Measurements from ENCODE around the gene KCNQ1. TPM values are rescaled to one million over a fixed set of nuclear protein-coding genes. Genes with fewer than 3 reads are reported as not detected.

Gene KCNQ1
- total and polyA plus RNA-seq, 12 donors: 11.0 to 447 (median 320) TPM

DNA sequence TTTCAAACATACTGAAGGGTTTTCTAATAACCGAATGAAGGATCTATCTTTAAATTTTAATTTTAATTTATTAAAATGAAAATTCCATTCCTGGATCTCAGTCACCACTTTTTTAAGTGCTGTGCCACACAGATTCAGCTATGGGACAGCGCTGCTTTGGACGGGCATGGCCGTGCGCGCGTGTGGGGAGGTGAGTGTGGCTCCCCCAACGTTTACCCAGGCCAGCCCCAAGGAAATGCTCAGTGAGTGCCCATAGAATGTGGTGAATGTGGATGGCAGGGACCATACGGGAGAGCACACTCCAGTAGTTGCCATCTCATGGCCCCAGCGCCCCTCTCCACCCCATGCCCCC is 343.0 kb downstream of the KCNQ1 start:
- Histone ChIP-seq H3K27ac (no peak overlapping the region), H3K27me3 (no peaks in the 10 kb centered on the region), H3K9me3 (replicated peaks in 1 of 3) (no peaks in the 10 kb centered on the region), H3K4me3 (no peak overlapping the region), H3K4me1 (replicated peaks in 1 of 2) (no peaks in the 10 kb centered on the region), H3K36me3 (replicated peaks in 1 of 2) (no peaks in the 10 kb centered on the region)
- 88 to 95% (median 94%) methylated on average over 9 to 10 of the region's 10 CpGs for WGBS, 4 donors
- intact Hi-C loops (cut with DNase I): no loop called here
- TF ChIP-seq, protein P1, sequence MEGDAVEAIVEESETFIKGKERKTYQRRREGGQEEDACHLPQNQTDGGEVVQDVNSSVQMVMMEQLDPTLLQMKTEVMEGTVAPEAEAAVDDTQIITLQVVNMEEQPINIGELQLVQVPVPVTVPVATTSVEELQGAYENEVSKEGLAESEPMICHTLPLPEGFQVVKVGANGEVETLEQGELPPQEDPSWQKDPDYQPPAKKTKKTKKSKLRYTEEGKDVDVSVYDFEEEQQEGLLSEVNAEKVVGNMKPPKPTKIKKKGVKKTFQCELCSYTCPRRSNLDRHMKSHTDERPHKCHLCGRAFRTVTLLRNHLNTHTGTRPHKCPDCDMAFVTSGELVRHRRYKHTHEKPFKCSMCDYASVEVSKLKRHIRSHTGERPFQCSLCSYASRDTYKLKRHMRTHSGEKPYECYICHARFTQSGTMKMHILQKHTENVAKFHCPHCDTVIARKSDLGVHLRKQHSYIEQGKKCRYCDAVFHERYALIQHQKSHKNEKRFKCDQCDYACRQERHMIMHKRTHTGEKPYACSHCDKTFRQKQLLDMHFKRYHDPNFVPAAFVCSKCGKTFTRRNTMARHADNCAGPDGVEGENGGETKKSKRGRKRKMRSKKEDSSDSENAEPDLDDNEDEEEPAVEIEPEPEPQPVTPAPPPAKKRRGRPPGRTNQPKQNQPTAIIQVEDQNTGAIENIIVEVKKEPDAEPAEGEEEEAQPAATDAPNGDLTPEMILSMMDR (IDR thresholded peaks at IDR 0.05): no peak
- no peak for TF ChIP-seq POLR2A (IDR thresholded peaks at IDR 0.05)
- DNase-seq: peak in 1 of 7 donors; percentile 2

DNA sequence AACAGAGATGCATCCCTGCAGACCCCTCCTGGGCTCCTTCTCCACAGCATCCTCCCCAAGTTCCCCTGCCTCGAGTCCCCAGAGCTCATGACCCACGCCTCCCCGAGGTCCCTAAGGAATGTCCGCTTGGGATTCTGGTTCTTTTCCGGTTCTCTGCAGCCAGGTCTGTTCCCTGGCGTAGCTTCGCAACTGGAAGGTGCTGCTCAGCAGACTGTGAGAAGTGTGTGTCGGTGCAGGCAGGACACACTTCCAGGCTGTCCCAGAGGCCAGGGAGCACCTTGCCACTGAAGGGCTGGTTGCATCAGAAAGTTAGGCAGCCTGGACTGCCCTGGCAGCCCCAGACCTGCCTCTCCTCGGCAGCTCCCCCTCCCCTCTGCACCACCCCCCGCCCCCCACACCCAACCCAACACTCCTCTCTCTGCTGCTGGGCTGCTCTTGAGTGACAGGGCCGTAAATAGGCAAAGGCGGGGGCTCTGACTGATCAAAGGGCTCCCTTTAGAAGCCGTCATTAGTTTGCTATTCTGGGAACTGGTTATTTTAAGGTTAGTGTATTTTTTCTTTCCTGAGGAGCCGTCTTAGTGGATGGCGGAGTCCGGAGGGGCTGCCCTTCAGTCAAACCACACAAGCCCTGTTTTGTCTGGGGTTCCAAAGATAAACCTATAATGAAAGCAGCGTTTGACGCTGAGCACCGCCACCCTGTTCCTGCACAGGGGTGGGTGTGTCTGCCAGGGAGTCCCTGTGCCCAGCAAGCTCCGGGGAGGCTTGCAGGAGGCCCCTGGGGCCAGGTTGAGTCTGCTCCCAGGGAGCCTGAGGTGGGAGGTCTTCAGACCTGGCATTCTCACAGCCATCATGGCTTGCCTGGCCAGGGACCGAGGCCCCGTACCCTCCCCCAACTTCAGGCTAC is 343.6 kb downstream of the KCNQ1 start:
- Histone ChIP-seq H3K27ac (no peak overlapping the region), H3K4me3 (no peak overlapping the region), H3K9me3 (replicated peaks in 1 of 3) (no peaks in the 10 kb centered on the region), H3K27me3 (no peaks in the 10 kb centered on the region), H3K4me1 (replicated peaks in 1 of 2) (no peaks in the 10 kb centered on the region), H3K36me3 (replicated peaks in 1 of 2) (no peaks in the 10 kb centered on the region)
- intact Hi-C loops (cut with DNase I): no loop called here
- 75 to 80% (median 80%) methylated on average over 18 to 22 of the region's 22 CpGs for WGBS, 4 donors
- TF ChIP-seq, protein P1 (IDR thresholded peaks at IDR 0.05): no peak
- no peak for TF ChIP-seq POLR2A (IDR thresholded peaks at IDR 0.05)
- DNase-seq: peak in 6 of 7 donors; percentile 2 to 44 (median 11)

DNA sequence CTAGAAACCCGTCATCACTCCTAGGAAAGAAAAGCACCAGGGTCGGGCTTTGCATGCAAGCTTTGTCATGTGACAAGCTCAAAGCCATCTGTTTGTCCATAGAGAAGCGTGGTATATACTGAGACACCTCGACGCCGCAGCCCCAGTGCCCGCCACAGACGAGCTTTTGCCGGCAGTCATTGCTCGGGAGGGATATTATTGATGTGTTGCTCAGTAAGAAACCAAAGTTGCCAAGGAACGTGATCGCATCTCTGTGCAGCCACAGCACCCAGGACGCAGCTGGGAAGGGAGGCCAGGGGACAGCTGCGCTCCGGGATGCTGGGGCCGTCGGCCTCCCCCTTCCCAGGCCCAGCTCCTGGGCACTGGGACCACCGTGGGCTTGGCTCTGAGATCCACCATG is 344.5 kb downstream of the KCNQ1 start:
- intact Hi-C loops (cut with DNase I): no loop called here
- peak in 3 of 7 donors; percentile 5 to 41 (median 16) for DNase-seq

DNA sequence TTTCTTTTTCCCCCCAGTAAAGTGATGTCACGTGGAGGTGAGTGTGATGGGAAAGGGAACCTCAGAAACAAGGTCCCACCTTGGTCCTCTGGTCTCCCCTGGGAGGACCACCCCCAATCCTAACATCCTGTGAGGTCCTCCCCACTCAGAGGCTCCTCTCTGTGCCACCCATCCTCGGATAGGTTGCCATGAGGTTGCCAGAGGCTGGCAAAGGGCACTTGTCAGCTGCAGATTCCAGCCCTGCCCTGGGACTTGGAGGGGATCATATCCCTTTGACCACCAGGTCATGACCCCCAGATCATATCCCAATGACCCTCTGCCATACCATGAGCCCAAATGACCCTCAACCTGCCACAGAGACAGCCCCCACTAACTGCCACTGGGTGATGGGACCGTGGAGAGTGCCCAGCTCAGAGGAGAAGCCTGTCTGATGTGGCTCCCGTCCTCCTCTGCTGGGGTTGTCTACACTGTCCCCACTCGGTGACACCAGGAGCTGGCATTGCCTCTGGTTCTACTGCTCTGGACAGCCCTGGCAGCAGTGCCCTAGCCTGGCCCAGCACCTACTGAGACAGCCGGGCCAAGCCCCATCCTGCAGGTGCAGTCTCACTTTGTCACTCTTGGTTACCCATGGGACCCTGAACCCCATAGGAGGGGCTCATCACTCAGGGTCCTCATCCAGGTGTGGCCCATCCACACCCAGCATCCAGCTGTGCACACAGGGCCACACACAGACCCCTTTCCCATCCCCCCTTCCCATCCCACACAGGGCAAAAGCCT is 345.2 kb downstream of the KCNQ1 start:
- intact Hi-C loops (cut with DNase I): no loop called here
- H3K9me3 ChIP-seq (replicated peaks in 1 of 3): no peaks in the 10 kb centered on the region
- H3K27ac ChIP-seq: no peak overlapping the region
- H3K36me3 ChIP-seq (replicated peaks in 1 of 2): no peaks in the 10 kb centered on the region
- DNase-seq: peak in 6 of 7 donors; percentile 0 to 45 (median 10)
- no peak overlapping the region for H3K4me3 ChIP-seq
- no peak for TF ChIP-seq POLR2A (IDR thresholded peaks at IDR 0.05)
- TF ChIP-seq, protein P1 (IDR thresholded peaks at IDR 0.05): no peak
- H3K27me3 ChIP-seq: no peaks in the 10 kb centered on the region
- H3K4me1 ChIP-seq (replicated peaks in 1 of 2): no peaks in the 10 kb centered on the region
- 89 to 95% (median 93%) methylated on average over 5 to 6 of the region's 6 CpGs for WGBS, 4 donors

More for the DNA sequence above, 344.5 kb downstream of the KCNQ1 start:
- TF ChIP-seq, protein P1 (IDR thresholded peaks at IDR 0.05): no peak
- no peak for TF ChIP-seq POLR2A (IDR thresholded peaks at IDR 0.05)
- H3K9me3 ChIP-seq (replicated peaks in 1 of 3): no peaks in the 10 kb centered on the region
- no peaks in the 10 kb centered on the region for H3K27me3 ChIP-seq
- H3K36me3 ChIP-seq (replicated peaks in 1 of 2): no peaks in the 10 kb centered on the region
- no peak overlapping the region for H3K27ac ChIP-seq
- 90 to 95% (median 92%) methylated on average over 11 to 18 of the region's 18 CpGs for WGBS, 4 donors
- no peaks in the 10 kb centered on the region for H3K4me1 ChIP-seq (replicated peaks in 1 of 2)
- no peak overlapping the region for H3K4me3 ChIP-seq

All from adrenal gland (tissue), 12 donors.